Measurements from ENCODE around the gene RNF14.

RNF14 gene

DNA sequence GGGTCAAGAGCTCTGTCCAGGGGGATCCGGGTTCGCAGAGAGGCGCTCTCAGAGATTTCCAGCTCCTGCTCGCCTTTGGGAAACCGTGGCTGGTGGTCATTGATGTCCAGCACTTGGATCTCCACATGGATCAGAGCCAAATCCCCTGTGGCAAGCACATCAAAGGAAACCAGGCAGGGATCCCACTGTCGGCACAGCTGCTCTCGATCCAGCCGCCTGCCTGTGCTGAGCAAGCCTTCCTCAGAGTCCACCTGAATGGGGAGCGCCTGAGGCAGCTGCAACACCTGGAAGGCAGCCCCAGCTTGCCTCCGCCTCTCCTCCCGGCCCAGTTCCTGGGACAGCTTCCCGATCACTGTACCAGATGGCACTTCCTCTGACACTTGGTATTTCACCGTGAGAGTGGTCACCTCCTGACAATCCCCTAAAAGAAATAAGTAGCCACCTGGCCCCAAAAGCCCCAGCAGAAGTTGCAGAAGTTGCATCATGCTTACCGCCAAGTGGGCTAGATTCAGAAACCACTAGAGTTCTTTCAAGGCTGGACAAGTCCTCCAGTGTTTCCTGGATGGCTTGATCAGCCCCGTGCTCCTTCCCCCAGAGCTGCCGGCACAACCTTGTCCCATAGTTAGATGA is 11.4 kb upstream of the RNF14 start:
- peaks cover 3% of the 10 kb centered on the region for H3K27me3 Mint-ChIP-seq
- H3K4me3 Mint-ChIP-seq = peak overlapping the region; percentile 77
- peaks cover 59% of the 10 kb centered on the region for H3K4me1 Mint-ChIP-seq
- CTCF ChIA-PET = interaction anchor here (0.9 to 10.4 kb wide), 11 partner anchors 9 to 264 kb away, joined by 3 to 155 read pairs (median 5); partner anchors contain the start of genes PCDH1 and RNF14
- DNase-seq = no peak
- H3K9me3 Mint-ChIP-seq = no peaks in the 10 kb centered on the region
- H3K36me3 Mint-ChIP-seq = no peaks in the 10 kb centered on the region
- peak overlapping the region; percentile 86 for H3K27ac Mint-ChIP-seq

DNA sequence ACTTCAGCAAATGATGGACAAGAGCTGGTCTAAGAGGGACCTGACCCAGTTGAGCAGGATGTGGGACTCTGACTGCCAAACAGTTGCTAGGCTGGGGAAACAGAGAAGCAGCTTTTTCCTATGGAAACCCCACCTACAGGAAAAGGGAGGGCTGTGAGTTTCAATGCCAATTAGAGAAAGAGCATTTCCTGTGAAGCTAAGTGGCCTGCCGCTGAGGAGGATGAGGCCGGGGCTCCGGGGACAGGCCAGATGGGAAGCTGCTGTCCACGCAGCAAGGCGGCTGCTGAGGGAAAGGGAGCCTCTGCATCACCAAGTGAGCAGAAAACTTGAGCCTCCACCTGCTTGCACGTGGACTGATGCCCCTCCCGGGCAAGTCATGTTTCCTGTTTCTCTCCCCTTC is 10.8 kb upstream of the RNF14 start, which contains the start of gene PCDH12:
TSS of gene PCDH12 (minus strand) at position 90 of the 400 bp plus-strand sequence. CDS start 351 bp downstream, outside the sequence.
- Mint-ChIP-seq H3K4me3 (peak within 1 kb of the TSS; percentile 77), H3K9me3 (no peaks in the 10 kb centered on the region), H3K4me1 (peaks cover 59% of the 10 kb centered on the region), H3K27ac (peak within 1 kb of the TSS; percentile 86), H3K27me3 (peaks cover 3% of the 10 kb centered on the region), H3K36me3 (no peaks in the 10 kb centered on the region)
- DNase-seq = peak; percentile 56
- CTCF ChIA-PET = interaction anchor here (0.9 to 10.4 kb wide), 12 partner anchors 9 to 264 kb away, joined by 3 to 155 read pairs (median 5); partner anchors contain the start of genes DELE1, PCDH1 and RNF14

DNA sequence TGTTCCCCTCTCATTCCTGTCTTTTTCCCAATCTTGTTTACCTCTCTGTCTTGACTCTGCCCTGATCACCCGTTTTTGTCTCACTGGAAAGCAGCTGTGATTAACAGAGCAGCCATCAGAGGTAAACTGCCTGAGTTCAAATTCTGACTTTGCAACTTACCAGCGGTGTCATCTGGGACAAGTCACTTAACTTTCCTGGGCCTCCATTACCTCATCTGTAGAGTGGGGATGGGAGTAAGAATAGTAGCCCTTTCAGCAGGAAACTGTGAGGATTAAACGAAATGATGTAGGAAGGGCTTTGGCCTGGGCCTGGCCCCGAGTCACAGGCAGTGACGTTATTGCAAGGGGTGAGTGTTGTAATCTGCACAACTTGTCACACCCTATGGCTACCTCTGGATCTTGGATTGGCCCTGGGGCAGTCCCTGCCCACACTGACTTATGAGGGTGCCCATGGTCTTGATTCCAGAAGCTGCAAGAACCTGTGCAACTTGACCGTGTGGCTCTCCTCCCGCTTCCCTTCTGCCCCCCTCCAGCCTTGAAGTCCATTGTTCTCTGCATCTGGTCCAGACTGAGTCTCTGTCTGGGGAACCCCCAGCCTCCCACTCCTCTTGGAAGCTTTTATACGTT is 10.2 kb upstream of the RNF14 start:
- peak overlapping the region; percentile 86 for H3K27ac Mint-ChIP-seq
- H3K36me3 Mint-ChIP-seq = no peaks in the 10 kb centered on the region
- peak overlapping the region; percentile 77 for H3K4me3 Mint-ChIP-seq
- H3K4me1 Mint-ChIP-seq = peaks cover 59% of the 10 kb centered on the region
- no peak for DNase-seq
- H3K27me3 Mint-ChIP-seq = peaks cover 3% of the 10 kb centered on the region
- no peaks in the 10 kb centered on the region for H3K9me3 Mint-ChIP-seq
- CTCF ChIA-PET = interaction anchor here (1.0 to 10.4 kb wide), 12 partner anchors 10 to 265 kb away, joined by 3 to 155 read pairs (median 6); partner anchors contain the start of genes DELE1, PCDH1 and RNF14

- Mint-ChIP-seq H3K36me3 (no peaks in the 10 kb centered on the region), H3K27ac (peak overlapping the region; percentile 53), H3K4me3 (no peak overlapping the region), H3K27me3 (peaks cover 3% of the 10 kb centered on the region), H3K4me1 (peaks cover 52% of the 10 kb centered on the region), H3K9me3 (no peaks in the 10 kb centered on the region)
- peak; percentile 41 for DNase-seq
- CTCF ChIA-PET = interaction anchor here (0.7 to 10.4 kb wide), 39 partner anchors 8 to 341 kb away, joined by 3 to 155 read pairs (median 5); partner anchors contain the start of genes DELE1, PCDH1 and RNF14
Observed at GRCh38 chr5:141960018-141960417, 8.9 kb upstream of the RNF14 start.

- peak; percentile 95 for DNase-seq
- H3K36me3 Mint-ChIP-seq = no peaks in the 10 kb centered on the region
- H3K4me3 Mint-ChIP-seq = peak overlapping the region; percentile 24
- no peaks in the 10 kb centered on the region for H3K9me3 Mint-ChIP-seq
- H3K27me3 Mint-ChIP-seq = peaks cover 8% of the 10 kb centered on the region
- CTCF ChIA-PET = interaction anchor here (0.7 to 10.4 kb wide), 63 partner anchors 9 to 863 kb away, joined by 3 to 155 read pairs (median 4); partner anchors contain the start of genes DELE1, PCDH1 and RNF14
- peaks cover 53% of the 10 kb centered on the region for H3K4me1 Mint-ChIP-seq
- peak overlapping the region; percentile 90 for H3K27ac Mint-ChIP-seq
Observed at GRCh38 chr5:141960449-141961323, 8.2 kb upstream of the RNF14 start.

DNA sequence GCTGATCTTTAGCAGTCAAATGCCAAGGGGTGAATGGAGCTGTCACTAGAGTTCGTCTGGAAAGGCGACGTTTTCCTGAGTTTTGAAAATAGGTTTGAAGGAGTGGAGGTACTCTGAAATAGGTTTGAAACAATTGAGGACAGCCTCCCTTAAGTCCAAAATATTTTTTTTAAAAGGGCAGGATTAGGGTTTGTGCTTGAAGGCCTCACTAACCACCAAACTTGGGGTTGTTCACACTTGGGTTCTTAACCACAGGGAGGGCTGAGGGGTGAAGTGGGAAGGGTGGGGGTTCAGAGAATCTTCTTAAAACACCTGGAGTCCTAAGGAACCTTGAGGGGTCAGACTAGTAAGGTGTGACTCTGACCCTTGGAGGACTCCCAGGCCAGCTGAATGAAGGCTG is 7.4 kb upstream of the RNF14 start:
- H3K27ac Mint-ChIP-seq = peak overlapping the region; percentile 90
- H3K36me3 Mint-ChIP-seq = no peaks in the 10 kb centered on the region
- peaks cover 53% of the 10 kb centered on the region for H3K4me1 Mint-ChIP-seq
- CTCF ChIA-PET = interaction anchor here (0.6 to 10.4 kb wide), 50 partner anchors 8 to 862 kb away, joined by 3 to 155 read pairs (median 4); partner anchors contain the start of genes DELE1, PCDH1 and RNF14
- no peak overlapping the region for H3K4me3 Mint-ChIP-seq
- DNase-seq = no peak
- H3K9me3 Mint-ChIP-seq = no peaks in the 10 kb centered on the region
- peaks cover 8% of the 10 kb centered on the region for H3K27me3 Mint-ChIP-seq

DNA sequence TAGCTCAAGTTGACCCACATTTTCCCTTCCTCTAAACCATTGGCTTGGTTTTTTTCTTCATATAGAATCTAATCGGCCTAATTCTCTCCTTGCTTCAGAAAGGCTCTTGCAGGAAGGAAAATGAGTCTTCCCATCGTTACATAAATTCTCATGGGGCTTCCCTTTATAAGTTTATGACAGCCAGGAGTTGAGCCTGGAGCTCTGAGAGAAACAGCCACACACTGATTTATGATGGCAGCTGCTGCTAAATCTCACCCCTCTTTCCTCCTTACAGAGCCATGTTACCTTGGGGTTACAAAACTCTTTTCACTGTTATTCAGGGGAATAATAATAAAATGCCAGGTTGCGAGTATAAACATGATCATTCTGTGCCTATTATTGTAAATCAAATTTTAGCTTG is 5.2 kb upstream of the RNF14 start:
- CTCF ChIA-PET = interaction anchor here (0.8 to 10.4 kb wide), 5 partner anchors 10 to 270 kb away, joined by 3 to 155 read pairs (median 4); partner anchors contain the start of gene PCDH1
- no peaks in the 10 kb centered on the region for H3K9me3 Mint-ChIP-seq
- H3K27ac Mint-ChIP-seq = no peak overlapping the region
- H3K4me3 Mint-ChIP-seq = no peak overlapping the region
- no peaks in the 10 kb centered on the region for H3K36me3 Mint-ChIP-seq
- no peak for DNase-seq
- H3K4me1 Mint-ChIP-seq = peaks cover 43% of the 10 kb centered on the region
- H3K27me3 Mint-ChIP-seq = peaks cover 5% of the 10 kb centered on the region

DNA sequence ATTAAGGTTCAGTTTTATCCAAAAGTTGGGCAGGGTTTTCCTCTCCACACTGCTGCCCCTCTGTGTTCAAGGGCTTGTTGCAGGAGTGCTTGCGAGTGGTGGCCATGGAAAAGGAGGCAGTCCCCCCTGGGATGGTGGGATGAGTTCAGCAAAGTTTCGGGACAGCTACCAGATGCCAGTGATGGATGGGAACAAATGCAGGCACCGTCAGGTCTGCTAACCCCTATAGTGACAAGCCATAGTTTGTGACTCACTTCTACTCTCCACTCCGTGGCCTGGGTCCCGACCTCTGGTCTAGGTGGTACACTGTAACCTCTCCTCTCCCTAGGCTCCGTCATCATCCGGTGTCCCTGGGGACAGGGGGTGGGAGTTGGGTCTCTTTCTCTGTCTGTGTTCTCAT is 3.8 kb upstream of the RNF14 start:
- Mint-ChIP-seq H3K4me1 (peaks cover 36% of the 10 kb centered on the region), H3K36me3 (no peaks in the 10 kb centered on the region), H3K27ac (no peak overlapping the region), H3K27me3 (peaks cover 5% of the 10 kb centered on the region), H3K4me3 (no peak overlapping the region), H3K9me3 (no peaks in the 10 kb centered on the region)
- CTCF ChIA-PET = interaction anchor here (1.0 to 10.4 kb wide), 2 partner anchors 271 to 401 kb away, joined by 3 to 155 read pairs; no protein-coding TSS in a partner anchor
- no peak for DNase-seq

DNA sequence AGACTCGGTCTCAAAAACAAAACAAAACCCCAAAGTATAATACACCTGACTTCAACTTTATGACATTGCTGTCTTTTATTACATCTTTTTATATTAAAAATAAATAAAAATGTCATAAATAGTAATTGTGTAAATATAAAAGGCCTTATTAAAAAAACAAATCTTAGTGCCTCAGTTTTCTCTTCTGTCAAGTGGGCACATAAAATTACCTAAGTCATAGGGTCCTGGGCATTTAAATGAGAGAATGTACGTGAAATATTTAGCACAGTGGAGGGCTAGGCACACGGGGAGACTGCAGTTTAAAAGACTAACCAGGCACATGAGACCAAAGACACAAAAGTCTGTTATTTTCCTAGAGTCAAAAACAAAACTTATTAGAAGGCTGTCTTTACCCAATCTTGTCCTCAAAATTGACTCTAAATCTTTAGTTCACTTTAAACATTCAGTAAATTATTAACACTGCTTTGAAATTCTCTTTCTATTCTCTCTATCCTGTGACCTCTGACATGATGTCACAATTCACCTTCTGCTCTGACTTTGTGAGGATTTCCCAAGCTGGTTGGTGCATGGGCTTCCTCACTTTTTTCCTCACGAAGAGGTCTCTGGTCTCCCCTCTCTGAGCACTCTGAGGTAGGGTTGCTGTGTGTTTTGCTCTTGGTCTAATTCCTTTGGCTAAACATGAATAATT is 2.5 kb upstream of the RNF14 start:
- Mint-ChIP-seq H3K36me3 (peaks cover 3% of the 10 kb centered on the region), H3K27ac (no peak overlapping the region), H3K27me3 (peaks cover 5% of the 10 kb centered on the region), H3K9me3 (no peaks in the 10 kb centered on the region), H3K4me3 (no peak overlapping the region), H3K4me1 (peaks cover 31% of the 10 kb centered on the region)
- CTCF ChIA-PET = no interaction called here
- DNase-seq = no peak

GRCh38 chr5:141966963-141967333 is 2.0 kb upstream of the RNF14 start:
- H3K4me3 Mint-ChIP-seq = no peak overlapping the region
- no peak for DNase-seq

GRCh38 chr5:141969783-141970771 is 1.2 kb downstream of the RNF14 start:
- Mint-ChIP-seq H3K4me1 (peaks cover 41% of the 10 kb centered on the region), H3K27me3 (peaks cover 5% of the 10 kb centered on the region), H3K36me3 (peaks cover 27% of the 10 kb centered on the region), H3K27ac (peak overlapping the region; percentile 97), H3K4me3 (peak overlapping the region; percentile 80), H3K9me3 (no peaks in the 10 kb centered on the region)
- CTCF ChIA-PET = interaction anchor here (0.8 to 3.8 kb wide), 25 partner anchors 9 to 354 kb away, joined by 3 to 60 read pairs (median 4); partner anchors contain the start of genes DELE1, FCHSD1 and PCDH12
- DNase-seq = no peak

More at GRCh38 chr5:141966963-141967333, 2.0 kb upstream of the RNF14 start:
- CTCF ChIA-PET = no interaction called here
- Mint-ChIP-seq H3K4me1 (peaks cover 27% of the 10 kb centered on the region), H3K36me3 (peaks cover 4% of the 10 kb centered on the region), H3K27me3 (peaks cover 5% of the 10 kb centered on the region), H3K27ac (no peak overlapping the region), H3K9me3 (no peaks in the 10 kb centered on the region)

DNA sequence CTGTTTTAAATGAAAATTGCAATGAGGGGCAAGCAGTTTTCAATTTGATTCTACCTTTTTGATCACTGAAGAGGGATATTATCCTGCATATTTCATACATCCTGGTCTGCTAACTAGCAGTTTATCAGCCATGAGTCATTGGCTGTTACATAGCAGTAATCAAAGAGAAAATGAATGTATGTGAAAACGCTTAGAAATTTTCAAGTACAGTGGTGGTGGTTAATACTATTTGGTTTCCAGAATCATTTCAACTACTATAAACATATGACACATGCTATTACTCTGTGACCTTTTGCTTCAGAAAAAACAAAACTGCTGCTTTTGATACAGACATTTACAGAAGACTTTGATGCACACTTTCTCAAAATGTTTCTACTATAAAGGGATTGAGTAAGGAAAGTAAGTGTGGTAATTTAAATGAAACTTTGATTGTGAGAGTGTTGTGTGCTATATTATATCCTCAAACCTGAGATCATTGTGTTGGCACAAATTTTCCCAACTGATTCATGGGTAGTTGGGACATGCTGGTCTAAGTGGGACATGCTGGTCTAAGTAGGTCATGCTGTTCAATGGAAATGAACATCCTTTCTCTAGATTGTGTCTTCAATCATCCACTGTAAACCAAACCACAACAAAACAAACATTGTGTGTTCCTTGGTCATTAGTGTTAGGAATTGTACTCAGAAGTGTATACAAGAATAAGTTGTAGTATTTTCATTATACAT is 5.1 kb downstream of the RNF14 start:
- no peaks in the 10 kb centered on the region for H3K9me3 Mint-ChIP-seq
- CTCF ChIA-PET = no interaction called here
- peaks cover 30% of the 10 kb centered on the region for H3K4me1 Mint-ChIP-seq
- no peak overlapping the region for H3K4me3 Mint-ChIP-seq
- no peak overlapping the region for H3K27ac Mint-ChIP-seq
- peaks cover 42% of the 10 kb centered on the region for H3K36me3 Mint-ChIP-seq
- no peaks in the 10 kb centered on the region for H3K27me3 Mint-ChIP-seq
- no peak for DNase-seq
